ENCODE measurements around the gene GRM7. TPM values are rescaled to one million over a fixed set of nuclear protein-coding genes. Genes with fewer than 3 reads are reported as not detected.

Gene GRM7
- total RNA-seq, 2 experiments from 2014 or later: not detected

DNA sequence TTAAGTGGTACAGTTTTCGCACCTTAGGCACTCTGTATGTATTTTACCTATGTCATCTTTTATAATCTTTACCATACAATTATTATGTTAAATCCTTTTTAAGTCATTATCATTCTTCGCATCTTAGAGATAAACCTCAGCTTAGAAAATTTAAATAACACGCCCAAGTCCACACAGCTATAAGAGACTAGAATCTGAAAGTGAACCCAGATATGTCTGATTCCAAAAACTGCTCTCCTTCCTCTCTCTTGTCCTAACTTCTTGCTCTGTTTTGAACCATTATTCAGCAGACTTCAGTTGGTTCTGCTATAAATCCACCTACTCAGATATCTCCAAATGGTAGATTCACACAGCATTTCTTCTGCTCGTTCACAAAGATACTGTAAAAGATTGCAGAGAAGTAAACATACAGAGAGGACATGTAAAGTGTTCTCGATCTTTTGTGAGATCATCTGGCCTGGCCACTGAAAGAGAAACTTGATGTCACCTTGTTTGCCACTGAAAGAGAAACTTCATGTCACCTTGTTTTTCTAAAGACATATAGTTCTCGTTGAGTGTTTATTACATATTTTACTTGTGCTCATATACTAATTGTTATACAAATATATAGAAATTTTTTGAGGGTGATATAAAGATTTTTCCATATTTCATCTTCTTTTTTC lies 533.2 kb downstream of the GRM7 start:
- H3K4me1 Mint-ChIP-seq: no peaks in the 10 kb centered on the region
- H3K4me3 Mint-ChIP-seq: no peak overlapping the region
- no peak overlapping the region for H3K27ac Mint-ChIP-seq
- no peak for DNase-seq
- POLR2A ChIA-PET: no interaction called here
- no peaks in the 10 kb centered on the region for H3K9me3 Mint-ChIP-seq
- H3K27me3 Mint-ChIP-seq: no peaks in the 10 kb centered on the region
- no peaks in the 10 kb centered on the region for H3K36me3 Mint-ChIP-seq (ENCODE audit: low read depth)
- CTCF ChIA-PET: no interaction called here

DNA sequence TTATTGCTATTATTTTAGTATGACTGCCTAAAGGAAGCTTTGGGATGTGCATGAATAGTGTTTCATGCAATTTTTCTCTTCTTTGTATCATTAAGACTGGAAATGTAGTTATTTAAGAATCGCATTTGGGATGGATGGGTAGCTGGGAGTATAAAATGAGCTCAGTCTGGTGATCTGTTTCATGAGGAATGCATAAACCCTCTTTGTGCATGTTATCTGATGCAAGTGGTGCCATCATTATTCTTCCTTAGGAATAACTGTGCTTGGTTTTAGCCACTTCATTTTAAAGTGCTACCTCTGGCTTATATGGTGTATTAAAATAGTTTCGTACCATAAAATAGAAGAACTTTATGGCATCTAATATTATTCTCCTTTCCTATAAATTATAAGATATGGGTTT lies 535.6 kb downstream of the GRM7 start:
- Mint-ChIP-seq H3K27me3 (no peaks in the 10 kb centered on the region), H3K4me1 (no peaks in the 10 kb centered on the region), H3K9me3 (no peaks in the 10 kb centered on the region), H3K36me3 (ENCODE audit: low read depth) (no peaks in the 10 kb centered on the region), H3K27ac (no peak overlapping the region), H3K4me3 (no peak overlapping the region)
- ChIA-PET CTCF (no interaction called here), POLR2A (no interaction called here)
- DNase-seq: no peak

DNA sequence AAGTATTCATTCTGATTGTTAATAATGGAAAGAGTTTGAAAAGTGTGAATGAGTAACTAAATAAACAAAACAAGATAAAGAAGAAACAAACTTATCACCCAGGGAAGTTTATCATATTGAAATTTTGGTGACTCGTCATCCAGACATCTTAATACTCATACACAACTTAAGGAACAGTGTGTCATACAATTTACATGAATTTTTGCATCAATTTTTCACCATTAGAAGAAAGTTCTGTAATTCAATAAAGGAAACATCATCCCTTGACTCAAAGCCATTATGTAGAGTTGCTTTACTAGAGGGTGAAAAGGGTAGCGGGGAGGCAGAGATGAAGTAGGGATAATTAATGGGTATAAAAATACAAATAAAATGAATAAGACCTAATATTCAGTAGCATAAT lies 536.2 kb downstream of the GRM7 start:
- ChIA-PET POLR2A (no interaction called here), CTCF (no interaction called here)
- Mint-ChIP-seq H3K9me3 (no peaks in the 10 kb centered on the region), H3K4me3 (no peak overlapping the region), H3K36me3 (ENCODE audit: low read depth) (no peaks in the 10 kb centered on the region), H3K4me1 (no peaks in the 10 kb centered on the region), H3K27me3 (no peaks in the 10 kb centered on the region), H3K27ac (no peak overlapping the region)
- DNase-seq: no peak

DNA sequence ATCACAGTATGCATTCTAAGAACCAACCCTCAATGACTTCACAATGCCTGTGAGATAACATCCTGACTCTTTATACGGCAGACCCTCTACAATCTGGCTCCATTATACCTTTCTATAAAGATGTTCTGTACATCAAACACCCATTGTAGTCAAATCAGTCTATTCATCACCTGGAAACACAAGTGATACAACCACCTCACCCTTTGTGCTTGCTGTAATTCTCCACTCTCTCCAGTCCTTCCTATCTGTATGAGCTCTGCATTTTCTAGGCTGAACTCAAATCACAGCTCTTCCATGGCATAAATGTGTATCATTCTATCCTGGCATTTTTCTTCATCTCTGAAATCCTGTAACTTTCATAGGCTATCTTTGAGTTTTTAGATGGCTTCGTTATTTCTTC lies 539.4 kb downstream of the GRM7 start:
- Mint-ChIP-seq H3K27ac (no peak overlapping the region), H3K36me3 (ENCODE audit: low read depth) (no peaks in the 10 kb centered on the region), H3K27me3 (no peaks in the 10 kb centered on the region), H3K9me3 (no peaks in the 10 kb centered on the region), H3K4me3 (no peak overlapping the region), H3K4me1 (no peaks in the 10 kb centered on the region)
- POLR2A ChIA-PET: no interaction called here
- CTCF ChIA-PET: no interaction called here
- DNase-seq: no peak

DNA sequence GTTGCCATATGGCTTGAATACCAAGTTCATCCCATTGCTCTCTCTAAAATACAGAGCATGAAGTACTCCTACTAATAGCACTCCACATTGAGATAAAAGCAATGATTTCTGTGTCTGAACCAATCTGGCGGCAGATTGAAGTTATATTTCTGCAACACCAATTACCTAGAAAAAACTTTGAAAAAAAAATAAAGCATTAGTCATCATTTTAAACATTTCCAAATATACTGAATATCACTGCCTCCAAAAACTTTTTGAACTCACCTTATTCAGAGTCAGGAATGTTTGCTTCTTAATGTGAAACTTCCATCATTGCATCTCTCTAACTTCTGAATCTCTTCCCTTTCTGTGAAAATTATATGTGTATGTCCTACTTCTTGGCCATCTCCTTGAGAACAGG lies 540.5 kb downstream of the GRM7 start:
- H3K4me1 Mint-ChIP-seq: no peaks in the 10 kb centered on the region
- no peak overlapping the region for H3K27ac Mint-ChIP-seq
- no peak for DNase-seq
- ChIA-PET CTCF (no interaction called here), POLR2A (no interaction called here)
- H3K9me3 Mint-ChIP-seq: no peaks in the 10 kb centered on the region
- no peaks in the 10 kb centered on the region for H3K27me3 Mint-ChIP-seq
- no peaks in the 10 kb centered on the region for H3K36me3 Mint-ChIP-seq (ENCODE audit: low read depth)
- no peak overlapping the region for H3K4me3 Mint-ChIP-seq

DNA sequence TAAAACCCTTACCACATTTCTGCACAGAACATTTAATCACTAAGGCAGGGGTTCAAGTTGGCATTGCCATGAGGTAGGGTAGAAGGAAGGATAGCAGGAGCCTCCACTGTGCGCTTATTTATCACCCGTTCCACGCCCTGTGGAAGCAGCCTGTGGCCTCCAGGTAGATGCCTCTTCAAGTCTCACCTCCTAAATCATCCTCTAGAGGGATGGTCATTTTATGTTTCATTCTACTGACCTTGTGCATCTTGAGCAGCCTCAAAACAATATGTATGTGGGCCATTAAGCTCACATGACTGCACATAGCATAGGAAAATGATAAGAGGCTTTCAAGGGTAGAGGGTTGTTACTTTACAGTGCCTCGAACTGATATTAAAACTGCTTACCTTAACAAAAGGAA lies 546.2 kb downstream of the GRM7 start:
- Mint-ChIP-seq H3K27ac (no peak overlapping the region), H3K4me1 (no peaks in the 10 kb centered on the region), H3K9me3 (no peaks in the 10 kb centered on the region), H3K4me3 (no peak overlapping the region), H3K36me3 (ENCODE audit: low read depth) (no peaks in the 10 kb centered on the region), H3K27me3 (no peaks in the 10 kb centered on the region)
- ChIA-PET CTCF (no interaction called here), POLR2A (no interaction called here)
- no peak for DNase-seq

DNA sequence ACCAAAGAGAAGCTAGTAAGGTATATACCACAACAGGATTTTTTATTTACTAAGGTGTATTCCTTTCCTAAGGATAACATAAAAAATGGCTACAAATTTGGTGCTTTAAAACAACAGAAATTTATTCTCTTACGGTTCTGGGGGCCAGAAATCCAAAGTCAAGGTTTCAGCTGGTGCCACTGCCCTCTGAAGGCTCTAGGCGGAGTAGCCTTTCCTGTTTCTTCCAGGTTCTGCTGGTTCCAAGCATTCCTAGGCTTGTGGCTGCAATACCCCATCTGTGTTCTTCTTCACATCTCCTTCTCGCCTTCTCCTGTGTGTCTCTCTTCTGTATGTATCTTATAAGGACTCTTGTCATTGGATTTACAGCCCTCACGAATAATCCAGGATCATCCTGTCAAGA lies 549.9 kb downstream of the GRM7 start:
- Mint-ChIP-seq H3K4me3 (no peak overlapping the region), H3K4me1 (no peaks in the 10 kb centered on the region), H3K36me3 (ENCODE audit: low read depth) (no peaks in the 10 kb centered on the region), H3K9me3 (no peaks in the 10 kb centered on the region), H3K27ac (no peak overlapping the region), H3K27me3 (no peaks in the 10 kb centered on the region)
- DNase-seq: no peak
- ChIA-PET CTCF (no interaction called here), POLR2A (no interaction called here)

DNA sequence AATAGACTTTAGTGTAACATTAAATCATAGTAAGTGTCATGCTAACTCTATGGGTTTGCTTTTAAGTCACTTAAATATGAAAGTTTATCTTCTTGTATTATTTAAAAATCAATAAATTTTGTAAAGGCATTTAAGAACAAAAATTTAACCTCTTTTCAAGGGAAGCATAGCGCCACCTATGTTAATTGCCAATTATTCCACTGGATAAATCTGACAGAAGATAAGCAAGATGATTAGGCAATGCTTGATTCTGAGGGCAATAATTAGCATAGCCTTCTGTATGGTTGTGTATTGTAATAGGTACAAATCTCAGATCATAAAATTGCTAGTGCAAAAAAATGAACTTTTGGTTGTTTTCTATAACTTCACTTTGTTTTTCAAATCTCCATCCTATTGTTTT lies 560.1 kb downstream of the GRM7 start:
- Mint-ChIP-seq H3K9me3 (no peaks in the 10 kb centered on the region), H3K36me3 (ENCODE audit: low read depth) (no peaks in the 10 kb centered on the region)

DNA sequence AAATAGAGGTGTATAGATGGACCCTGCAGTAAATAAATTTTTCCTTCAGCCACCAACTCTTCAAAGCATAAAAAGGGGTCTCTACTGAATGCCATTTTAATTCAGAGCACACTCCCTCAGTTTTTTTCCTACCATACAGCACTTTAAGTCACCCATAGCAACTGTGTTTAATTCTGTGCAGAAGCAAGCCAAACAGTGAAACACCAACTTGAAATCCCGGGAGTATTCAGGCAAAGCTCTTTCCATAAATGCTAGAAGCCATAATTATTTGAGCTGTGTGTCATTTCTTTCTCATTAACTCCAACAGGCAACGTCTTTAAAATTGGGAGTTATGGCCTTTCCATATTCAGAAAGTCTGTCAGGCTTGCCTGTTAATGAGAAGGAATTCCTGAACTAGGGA lies 562.1 kb downstream of the GRM7 start:
- ChIA-PET POLR2A (no interaction called here), CTCF (no interaction called here)
- Mint-ChIP-seq H3K4me3 (no peak overlapping the region), H3K9me3 (no peaks in the 10 kb centered on the region), H3K27ac (no peak overlapping the region), H3K36me3 (ENCODE audit: low read depth) (no peaks in the 10 kb centered on the region), H3K27me3 (no peaks in the 10 kb centered on the region), H3K4me1 (no peaks in the 10 kb centered on the region)
- no peak for DNase-seq

More for the DNA sequence above, 560.1 kb downstream of the GRM7 start:
- H3K4me3 Mint-ChIP-seq: no peak overlapping the region
- DNase-seq: no peak
- ChIA-PET CTCF (no interaction called here), POLR2A (no interaction called here)
- H3K27me3 Mint-ChIP-seq: no peaks in the 10 kb centered on the region
- H3K27ac Mint-ChIP-seq: no peak overlapping the region
- H3K4me1 Mint-ChIP-seq: no peaks in the 10 kb centered on the region

DNA sequence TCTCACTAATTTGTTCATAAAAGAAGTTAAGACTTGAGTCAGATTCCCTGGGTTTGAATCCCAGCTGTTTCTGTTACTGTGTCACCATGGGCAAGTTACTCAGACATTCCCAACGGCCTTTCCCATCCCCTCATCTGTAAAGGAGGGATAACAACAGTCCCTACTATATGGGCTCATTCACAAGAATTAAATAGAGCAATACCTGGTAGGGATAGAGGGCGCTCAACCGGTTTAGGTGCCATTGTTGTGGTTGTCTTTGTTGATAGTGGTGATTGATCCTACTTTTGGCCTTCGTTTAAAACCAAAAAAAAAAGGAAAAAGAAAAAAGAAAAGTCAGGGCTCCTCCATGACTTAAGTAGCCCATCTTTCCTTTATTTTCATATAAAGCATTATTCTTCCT lies 563.1 kb downstream of the GRM7 start:
- Mint-ChIP-seq H3K4me3 (no peak overlapping the region), H3K9me3 (peaks cover 4% of the 10 kb centered on the region), H3K27ac (no peak overlapping the region), H3K4me1 (no peaks in the 10 kb centered on the region), H3K36me3 (ENCODE audit: low read depth) (no peaks in the 10 kb centered on the region), H3K27me3 (no peaks in the 10 kb centered on the region)
- POLR2A ChIA-PET: no interaction called here
- CTCF ChIA-PET: no interaction called here
- no peak for DNase-seq

DNA sequence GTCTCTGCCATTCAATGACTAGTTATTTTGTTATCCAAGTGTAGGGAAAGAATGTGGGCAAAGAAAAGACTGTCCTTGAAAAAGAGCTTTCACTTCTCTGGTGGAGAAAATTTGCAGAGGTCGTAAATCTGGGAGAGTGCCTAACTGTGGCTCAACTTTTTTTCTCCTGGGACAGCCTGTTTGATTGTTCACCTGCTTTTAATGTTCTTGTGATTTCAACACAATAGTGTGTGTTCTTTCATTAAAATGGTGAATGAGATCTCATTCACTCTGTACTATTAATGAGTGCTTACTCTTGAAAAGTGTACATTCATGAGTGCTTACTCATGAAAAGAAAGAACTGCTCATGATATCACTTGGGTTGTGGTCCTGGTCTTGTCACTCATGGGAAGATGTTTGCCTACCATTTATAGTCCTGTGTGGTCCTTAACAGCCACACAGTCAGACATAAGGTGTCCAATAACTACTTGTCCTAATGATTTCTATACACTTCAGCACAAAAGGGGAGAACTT lies 567.3 kb downstream of the GRM7 start:
- Mint-ChIP-seq H3K27me3 (no peaks in the 10 kb centered on the region), H3K4me1 (no peaks in the 10 kb centered on the region), H3K27ac (no peak overlapping the region), H3K9me3 (peaks cover 8% of the 10 kb centered on the region), H3K36me3 (ENCODE audit: low read depth) (no peaks in the 10 kb centered on the region), H3K4me3 (no peak overlapping the region)
- DNase-seq: no peak
- ChIA-PET CTCF (no interaction called here), POLR2A (no interaction called here)

DNA sequence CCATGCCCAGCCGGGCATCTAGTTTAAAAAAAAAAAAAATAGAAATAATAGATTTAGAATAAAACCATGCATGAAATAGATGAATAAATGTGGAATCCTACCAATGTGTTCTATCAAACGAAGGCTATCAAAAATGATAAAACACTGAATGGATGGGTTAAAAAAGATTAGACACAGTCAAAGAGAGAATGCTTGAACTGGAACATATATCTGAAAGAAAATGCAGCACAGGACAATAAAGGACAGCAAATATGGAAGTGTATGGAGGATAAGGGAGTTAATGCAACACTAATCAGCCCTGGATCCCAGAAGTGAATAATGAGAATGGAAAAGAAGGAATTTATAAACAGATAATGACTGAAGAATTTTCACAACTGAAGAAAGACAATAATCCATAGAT lies 571.7 kb downstream of the GRM7 start:
- H3K4me1 Mint-ChIP-seq: no peaks in the 10 kb centered on the region
- POLR2A ChIA-PET: no interaction called here
- H3K27ac Mint-ChIP-seq: no peak overlapping the region
- CTCF ChIA-PET: no interaction called here
- DNase-seq: no peak
- no peak overlapping the region for H3K4me3 Mint-ChIP-seq
- peaks cover 10% of the 10 kb centered on the region for H3K9me3 Mint-ChIP-seq
- no peaks in the 10 kb centered on the region for H3K27me3 Mint-ChIP-seq
- H3K36me3 Mint-ChIP-seq (ENCODE audit: low read depth): no peaks in the 10 kb centered on the region

DNA sequence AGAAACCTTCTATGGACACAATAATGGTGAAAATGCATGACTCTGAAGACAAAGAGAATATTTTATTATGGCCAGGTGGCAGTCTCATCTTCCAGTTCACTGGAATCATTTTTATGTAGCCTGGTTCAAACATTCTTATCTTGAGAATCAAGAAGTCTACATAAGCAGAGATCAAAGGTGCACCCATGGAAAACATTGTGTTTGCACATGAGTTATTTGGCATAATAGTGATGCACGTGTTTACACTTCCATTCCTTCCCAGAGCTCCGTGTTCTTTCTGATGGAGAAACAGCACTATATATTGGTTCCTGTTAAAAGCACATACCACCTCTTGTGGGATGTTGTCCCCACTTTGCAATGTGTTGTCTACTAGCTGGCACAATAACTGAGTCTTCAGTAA lies 572.2 kb downstream of the GRM7 start:
- Mint-ChIP-seq H3K27ac (no peak overlapping the region), H3K4me1 (no peaks in the 10 kb centered on the region), H3K27me3 (no peaks in the 10 kb centered on the region), H3K9me3 (peaks cover 12% of the 10 kb centered on the region), H3K4me3 (no peak overlapping the region), H3K36me3 (ENCODE audit: low read depth) (no peaks in the 10 kb centered on the region)
- ChIA-PET CTCF (no interaction called here), POLR2A (no interaction called here)
- DNase-seq: no peak

DNA sequence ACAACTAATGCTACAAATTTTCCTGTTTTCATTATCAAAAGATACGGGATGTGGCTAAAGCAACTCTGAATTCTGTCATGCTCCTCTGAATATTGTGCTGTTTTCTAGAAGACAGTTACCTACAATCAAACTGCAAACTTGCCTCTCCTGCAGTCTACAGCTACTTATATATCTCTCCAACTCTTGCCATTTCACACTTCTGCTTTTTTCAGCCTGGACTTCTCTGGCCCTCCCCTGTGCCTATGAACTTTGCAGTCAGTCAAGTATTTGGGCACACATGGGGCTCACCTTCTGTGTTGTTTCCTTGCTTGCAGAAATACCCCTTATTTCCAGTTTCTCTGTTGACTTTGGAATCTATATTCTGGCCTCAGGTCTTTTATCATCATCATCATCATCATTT lies 575.6 kb downstream of the GRM7 start:
- Mint-ChIP-seq H3K36me3 (ENCODE audit: low read depth) (no peaks in the 10 kb centered on the region), H3K27ac (no peak overlapping the region), H3K4me1 (no peaks in the 10 kb centered on the region), H3K9me3 (peaks cover 9% of the 10 kb centered on the region), H3K27me3 (no peaks in the 10 kb centered on the region), H3K4me3 (no peak overlapping the region)
- ChIA-PET CTCF (no interaction called here), POLR2A (no interaction called here)
- DNase-seq: no peak

DNA sequence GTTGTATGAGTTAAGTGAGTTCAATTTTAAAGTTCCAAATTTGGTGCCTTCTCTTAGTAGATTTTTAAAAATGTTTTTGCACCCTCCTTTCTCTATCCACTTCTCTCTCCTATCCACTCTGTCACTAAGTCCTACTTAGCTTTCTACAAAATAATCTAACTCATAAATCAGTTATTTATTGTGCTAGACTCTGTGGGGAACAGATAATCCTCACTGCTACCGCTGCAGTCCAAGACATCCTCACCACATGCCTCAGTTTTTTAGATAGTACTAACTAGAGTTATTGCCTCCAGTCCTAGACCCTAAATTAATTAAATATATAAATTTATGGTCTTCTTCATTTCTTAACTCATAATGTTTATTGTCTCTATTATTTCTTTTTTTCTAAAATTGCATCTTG lies 576.3 kb downstream of the GRM7 start:
- H3K9me3 Mint-ChIP-seq: peaks cover 9% of the 10 kb centered on the region
- H3K4me1 Mint-ChIP-seq: no peaks in the 10 kb centered on the region
- no peaks in the 10 kb centered on the region for H3K36me3 Mint-ChIP-seq (ENCODE audit: low read depth)
- H3K27ac Mint-ChIP-seq: no peak overlapping the region
- no peaks in the 10 kb centered on the region for H3K27me3 Mint-ChIP-seq
- CTCF ChIA-PET: no interaction called here
- no peak for DNase-seq
- no peak overlapping the region for H3K4me3 Mint-ChIP-seq
- POLR2A ChIA-PET: no interaction called here
